DND-41 (cell line): ENCODE measurements around the gene C1orf210.

Experiments
- EZH2 ChIP-seq: IDR thresholded peaks from 3 replicates; pipeline ENCODE4 v1.6.1; 2012; ENCODE audit warnings: borderline replicate concordance, low read depth, mild to moderate bottlenecking, moderate library complexity, low read length, inconsistent platforms; ENCODE audit not compliant: severe bottlenecking
- TF ChIP-seq, protein P1 (sequence below): IDR thresholded peaks from 2 replicates; pipeline ENCODE4 v1.5.1; 2012; ENCODE audit warnings: borderline replicate concordance, low read length, moderate library complexity, mild to moderate bottlenecking; ENCODE audit not compliant: poor library complexity, severe bottlenecking; ENCODE audit errors: extremely low read depth

- TF ChIP-seq, protein P1, sequence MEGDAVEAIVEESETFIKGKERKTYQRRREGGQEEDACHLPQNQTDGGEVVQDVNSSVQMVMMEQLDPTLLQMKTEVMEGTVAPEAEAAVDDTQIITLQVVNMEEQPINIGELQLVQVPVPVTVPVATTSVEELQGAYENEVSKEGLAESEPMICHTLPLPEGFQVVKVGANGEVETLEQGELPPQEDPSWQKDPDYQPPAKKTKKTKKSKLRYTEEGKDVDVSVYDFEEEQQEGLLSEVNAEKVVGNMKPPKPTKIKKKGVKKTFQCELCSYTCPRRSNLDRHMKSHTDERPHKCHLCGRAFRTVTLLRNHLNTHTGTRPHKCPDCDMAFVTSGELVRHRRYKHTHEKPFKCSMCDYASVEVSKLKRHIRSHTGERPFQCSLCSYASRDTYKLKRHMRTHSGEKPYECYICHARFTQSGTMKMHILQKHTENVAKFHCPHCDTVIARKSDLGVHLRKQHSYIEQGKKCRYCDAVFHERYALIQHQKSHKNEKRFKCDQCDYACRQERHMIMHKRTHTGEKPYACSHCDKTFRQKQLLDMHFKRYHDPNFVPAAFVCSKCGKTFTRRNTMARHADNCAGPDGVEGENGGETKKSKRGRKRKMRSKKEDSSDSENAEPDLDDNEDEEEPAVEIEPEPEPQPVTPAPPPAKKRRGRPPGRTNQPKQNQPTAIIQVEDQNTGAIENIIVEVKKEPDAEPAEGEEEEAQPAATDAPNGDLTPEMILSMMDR = no peak
- TF ChIP-seq EZH2 = no peak
Measured at GRCh38 chr1:43302721-43303470, 17.5 kb upstream of the C1orf210 start.
